DOHH2 (cell line): Measurements from ENCODE around the gene MAST3.

Source experiments
- CTCF ChIP-seq: fragments of 200-600 bp; sonication (generic); IDR thresholded peaks from one replicate; pipeline ENCODE4 v1.5.1; 2014; ENCODE audit warnings: antibody characterized with exemption, mild to moderate bottlenecking, low read depth, low read length; ENCODE audit not compliant: poor library complexity, severe bottlenecking
- EZH2phosphoT487 ChIP-seq: fragments of 200-600 bp; sonication (generic); IDR thresholded peaks from 2 replicates; pipeline ENCODE4 v1.6.1; 2017; ENCODE audit warnings: borderline replicate concordance, mild to moderate bottlenecking, antibody characterized with exemption, low read length, moderate library complexity, mixed read lengths

- TF ChIP-seq CTCF (no peak), EZH2phosphoT487 (no peak)
Observed at GRCh38 chr19:18147396-18147795, 49.8 kb downstream of the MAST3 start.
